GM12878 (cell line): ENCODE results near the gene PRTFDC1. TPM values are rescaled to one million over a fixed set of nuclear protein-coding genes. Genes with fewer than 3 reads are reported as not detected.

ENCODE experiments used
- ATAC-seq: fragments of 200-7000 bp; cut with Tn5 transposase; 3 replicates; pipeline ENCODE4 v1.9.1; 2020; ENCODE audit warnings: mild to moderate bottlenecking, moderate library complexity
- BruUV-seq: library from RNA; stranded (reverse); fragments of 400-500 nt; replicated peaks from 2 replicates; lab custom pipeline; 2021; lab: Mats Ljungman, UMichigan
- CTCF ChIA-PET: fragments of 300-600 bp; sonication (Branson Sonifier 250); formaldehyde crosslinking; extraction: SDS; loops from one replicate; lab custom pipeline; 2021; ENCODE audit warnings: inconsistent platforms; lab: Yijun Ruan, JAX
- POLR2A ChIA-PET: fragments of 350-600 bp; formaldehyde crosslinking; extraction: SDS; loops from one replicate; lab custom pipeline; 2021; ENCODE audit warnings: inconsistent platforms; lab: Charles Lee
- RAD21 ChIA-PET: fragments of 300-600 bp; sonication (Branson Sonifier 250); formaldehyde crosslinking; loops from one replicate; lab custom pipeline; 2023; ENCODE audit warnings: antibody characterized with exemption; ENCODE audit not compliant: unreplicated experiment; lab: Charles Lee
- SMC1A ChIA-PET: fragments of 300-600 bp; sonication (Branson Sonifier 250); formaldehyde crosslinking; loops from one replicate; lab custom pipeline; 2023; ENCODE audit not compliant: unreplicated experiment, uncharacterized antibody; lab: Charles Lee
- DNase-seq: peaks from one replicate; pipeline ENCODE4 v3.0.0-alpha.2; 2011; ENCODE audit warnings: low read depth, low spot score
- FAIRE-seq: peaks from 3 replicates; lab custom pipeline; 2011; peaks lifted over from hg19 to GRCh38; lab: Jason Lieb, UNC
- H2AFZ ChIP-seq: 2 replicates; pipeline ENCODE4 v1.6.0; 2011; ENCODE audit warnings: low read depth, low read length, control low read depth; ENCODE audit not compliant: control insufficient read depth
- H3K27ac ChIP-seq: 2 replicates; pipeline ENCODE4 v1.5.1; 2011; ENCODE audit warnings: control low read depth; ENCODE audit not compliant: control insufficient read depth, insufficient read depth
- H3K27me3 ChIP-seq, 2 experiments: replicated peaks in 1 of 2; 2 replicates each; pipeline versions ENCODE4 v1.6.0 to v1.6.1; 2011; ENCODE audit warnings: low read length in 1 of 2; ENCODE audit not compliant: control insufficient read depth in 2 of 2, insufficient read depth in 2 of 2
- H3K36me3 ChIP-seq, 2 experiments: 2 replicates each; pipeline ENCODE4 v1.5.1; 2011; ENCODE audit warnings: low read length in 1 of 2; ENCODE audit not compliant: control insufficient read depth in 2 of 2, insufficient read depth in 2 of 2
- H3K4me1 ChIP-seq: 2 replicates; pipeline ENCODE4 v1.6.1; 2011; ENCODE audit warnings: mild to moderate bottlenecking, low read length, moderate library complexity, mixed read lengths; ENCODE audit not compliant: control insufficient read depth, insufficient read depth
- H3K4me2 ChIP-seq: 2 replicates; pipeline ENCODE4 v1.6.0; 2011; ENCODE audit warnings: control low read depth; ENCODE audit not compliant: control insufficient read depth, insufficient read depth
- H3K4me3 ChIP-seq: fragments of 200-600 bp; sonication (generic); 2 replicates; pipeline ENCODE4 v1.5.1; 2016
- H3K79me2 ChIP-seq: 2 replicates; pipeline ENCODE4 v1.6.0; 2011; ENCODE audit warnings: low read length; ENCODE audit not compliant: control insufficient read depth, insufficient read depth
- H3K9ac ChIP-seq: 2 replicates; pipeline ENCODE4 v1.8.0; 2011; ENCODE audit warnings: low read length, control low read depth, mixed read lengths; ENCODE audit not compliant: control insufficient read depth, insufficient read depth
- H3K9me3 ChIP-seq: replicated peaks from 3 replicates; pipeline ENCODE4 v1.5.1; 2011; ENCODE audit warnings: mild to moderate bottlenecking, low read length; ENCODE audit not compliant: control insufficient read depth, insufficient read depth
- H4K20me1 ChIP-seq: 2 replicates; pipeline ENCODE4 v1.6.0; 2011; ENCODE audit not compliant: control insufficient read depth, insufficient read depth
- EGR1 ChIP-seq, 2 experiments: IDR thresholded peaks; 1 replicate in 1 of 2; 2 replicates in 1 of 2; pipeline ENCODE4 v1.6.1; 2011 to 2012; ENCODE audit warnings: low read depth in 2 of 2, low read length in 2 of 2, borderline replicate concordance in 1 of 2, mild to moderate bottlenecking in 1 of 2, moderate library complexity in 1 of 2
- YBX1 ChIP-seq: fragments of 450-650 bp; IDR thresholded peaks from 2 replicates; pipeline ENCODE4 v1.6.1; 2016; ENCODE audit warnings: antibody characterized with exemption
- ZBED1 ChIP-seq: IDR thresholded peaks from 2 replicates; pipeline ENCODE4 v1.6.1; 2016; ENCODE audit warnings: borderline replicate concordance
- ZNF217 ChIP-seq: fragments of 450-650 bp; IDR thresholded peaks from 2 replicates; pipeline ENCODE4 v1.6.1; 2017; ENCODE audit warnings: antibody characterized with exemption, mild to moderate bottlenecking
- in situ Hi-C: fragments of 300-500 bp; cut with MboI; formaldehyde crosslinking; loops from 9 replicates; pipeline ENCODE4 v1.14.3; 2018; ENCODE audit warnings: mixed read lengths
- intact Hi-C: fragments of 100-400 bp; cut with micrococcal nuclease; formaldehyde crosslinking; loops from one replicate; pipeline ENCODE4 v1.14.2; 2022; ENCODE audit not compliant: unreplicated experiment
- polyA plus RNA-seq, 11 experiments: library from polyadenylated mRNA; depleted of rRNA in 4 of 11; unstranded in 6 of 11; stranded (reverse) in 5 of 11; fragments of >200 nt; fragmentation: Nextera tagmentation in 4 of 11; fragmentation: Illumina TruSeq in 1 of 11; extraction: Ambion mirVana in 4 of 11; extraction: Trizol in 1 of 11; gene quantifications; 1 replicate in 1 of 11; 2 replicates in 10 of 11; pipeline versions ENCODE4 v1.2.1 to v1.2.3, GENCODE V29; 2011 to 2016; ENCODE audit warnings: inconsistent platforms in 2 of 11, missing spikeins in 2 of 11, low read depth in 1 of 11
- total RNA-seq, 4 experiments: library from RNA; depleted of rRNA in 3 of 4; stranded (reverse); fragments of >200 nt in 3 of 4; fragmentation: Illumina TruSeq in 1 of 4; extraction: Trizol in 1 of 4; gene quantifications; 2 replicates each; pipeline versions ENCODE4 v1.2.1 to v1.2.3, GENCODE V29; 2013 to 2021
- TF ChIP-seq, protein P1 (sequence below): fragments of 450-650 bp; IDR thresholded peaks from 2 replicates; pipeline ENCODE4 v1.6.1; 2017; ENCODE audit warnings: borderline replicate concordance
- TF ChIP-seq, protein P2 (sequence below): IDR thresholded peaks from 2 replicates; pipeline ENCODE4 v1.6.1; 2011; ENCODE audit warnings: borderline replicate concordance, low read depth, mild to moderate bottlenecking, moderate library complexity, mixed read lengths, low read length; ENCODE audit not compliant: insufficient read depth; ENCODE audit errors: extremely low read length
- TF ChIP-seq, protein P3 (sequence below): fragments of 450-650 bp; IDR thresholded peaks from 2 replicates; pipeline ENCODE4 v1.6.1; 2017; ENCODE audit warnings: low read depth, mild to moderate bottlenecking, moderate library complexity
- TF ChIP-seq, protein P4 (sequence below): IDR thresholded peaks from 2 replicates; pipeline ENCODE4 v1.6.1; 2011; ENCODE audit warnings: borderline replicate concordance, low read depth, mild to moderate bottlenecking, moderate library complexity, low read length; ENCODE audit not compliant: insufficient read depth, poor library complexity, severe bottlenecking

Gene PRTFDC1
- total and polyA plus RNA-seq, 10 of the 15 experiments (the other 5 are each of a cell fraction or from before 2014, with no cell fraction given), result 5.5 to 17.3 (median 11.3) TPM

DNA sequence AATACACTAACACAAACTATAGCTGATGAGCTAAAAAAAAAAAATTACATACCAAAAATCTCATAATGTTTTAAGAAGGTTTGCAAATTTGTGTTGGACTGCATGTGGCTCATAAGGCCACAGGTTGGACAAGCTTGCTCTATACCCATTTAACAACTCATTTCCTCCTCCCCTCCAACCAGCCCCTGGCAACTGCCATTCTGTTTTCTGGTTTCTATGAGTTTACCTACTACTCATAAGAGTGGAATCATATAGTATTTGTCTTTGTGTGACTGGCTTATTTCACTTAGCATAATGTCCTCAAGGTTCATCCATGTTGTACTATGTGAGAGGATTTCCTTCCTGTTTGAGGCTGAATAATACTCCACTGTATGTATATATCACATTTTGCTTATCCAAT lies 128.3 kb downstream of the PRTFDC1 start:
- no peaks in the 10 kb centered on the region for H3K79me2 ChIP-seq
- POLR2A ChIA-PET, result interaction anchor here (0.6 to 1.0 kb wide), 2 partner anchors 98 to 105 kb away, joined by 3 read pairs; no protein-coding TSS in a partner anchor
- no peaks in the 10 kb centered on the region for H4K20me1 ChIP-seq
- H2AFZ ChIP-seq, result no peak overlapping the region
- FAIRE-seq, result no peak
- no peak for TF ChIP-seq EGR1 (IDR thresholded peaks at IDR 0.05; ENCODE audit: borderline replicate concordance in 1 of 2, low read depth in 2 of 2, low read length in 2 of 2)
- TF ChIP-seq, protein P1, sequence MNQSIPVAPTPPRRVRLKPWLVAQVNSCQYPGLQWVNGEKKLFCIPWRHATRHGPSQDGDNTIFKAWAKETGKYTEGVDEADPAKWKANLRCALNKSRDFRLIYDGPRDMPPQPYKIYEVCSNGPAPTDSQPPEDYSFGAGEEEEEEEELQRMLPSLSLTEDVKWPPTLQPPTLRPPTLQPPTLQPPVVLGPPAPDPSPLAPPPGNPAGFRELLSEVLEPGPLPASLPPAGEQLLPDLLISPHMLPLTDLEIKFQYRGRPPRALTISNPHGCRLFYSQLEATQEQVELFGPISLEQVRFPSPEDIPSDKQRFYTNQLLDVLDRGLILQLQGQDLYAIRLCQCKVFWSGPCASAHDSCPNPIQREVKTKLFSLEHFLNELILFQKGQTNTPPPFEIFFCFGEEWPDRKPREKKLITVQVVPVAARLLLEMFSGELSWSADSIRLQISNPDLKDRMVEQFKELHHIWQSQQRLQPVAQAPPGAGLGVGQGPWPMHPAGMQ, result no peak
- TF ChIP-seq ZBED1, result no peak
- TF ChIP-seq, protein P2, sequence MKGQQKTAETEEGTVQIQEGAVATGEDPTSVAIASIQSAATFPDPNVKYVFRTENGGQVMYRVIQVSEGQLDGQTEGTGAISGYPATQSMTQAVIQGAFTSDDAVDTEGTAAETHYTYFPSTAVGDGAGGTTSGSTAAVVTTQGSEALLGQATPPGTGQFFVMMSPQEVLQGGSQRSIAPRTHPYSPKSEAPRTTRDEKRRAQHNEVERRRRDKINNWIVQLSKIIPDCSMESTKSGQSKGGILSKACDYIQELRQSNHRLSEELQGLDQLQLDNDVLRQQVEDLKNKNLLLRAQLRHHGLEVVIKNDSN, result no peak
- TF ChIP-seq, protein P3, sequence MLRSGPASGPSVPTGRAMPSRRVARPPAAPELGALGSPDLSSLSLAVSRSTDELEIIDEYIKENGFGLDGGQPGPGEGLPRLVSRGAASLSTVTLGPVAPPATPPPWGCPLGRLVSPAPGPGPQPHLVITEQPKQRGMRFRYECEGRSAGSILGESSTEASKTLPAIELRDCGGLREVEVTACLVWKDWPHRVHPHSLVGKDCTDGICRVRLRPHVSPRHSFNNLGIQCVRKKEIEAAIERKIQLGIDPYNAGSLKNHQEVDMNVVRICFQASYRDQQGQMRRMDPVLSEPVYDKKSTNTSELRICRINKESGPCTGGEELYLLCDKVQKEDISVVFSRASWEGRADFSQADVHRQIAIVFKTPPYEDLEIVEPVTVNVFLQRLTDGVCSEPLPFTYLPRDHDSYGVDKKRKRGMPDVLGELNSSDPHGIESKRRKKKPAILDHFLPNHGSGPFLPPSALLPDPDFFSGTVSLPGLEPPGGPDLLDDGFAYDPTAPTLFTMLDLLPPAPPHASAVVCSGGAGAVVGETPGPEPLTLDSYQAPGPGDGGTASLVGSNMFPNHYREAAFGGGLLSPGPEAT, result no peak
- TF ChIP-seq, protein P4, sequence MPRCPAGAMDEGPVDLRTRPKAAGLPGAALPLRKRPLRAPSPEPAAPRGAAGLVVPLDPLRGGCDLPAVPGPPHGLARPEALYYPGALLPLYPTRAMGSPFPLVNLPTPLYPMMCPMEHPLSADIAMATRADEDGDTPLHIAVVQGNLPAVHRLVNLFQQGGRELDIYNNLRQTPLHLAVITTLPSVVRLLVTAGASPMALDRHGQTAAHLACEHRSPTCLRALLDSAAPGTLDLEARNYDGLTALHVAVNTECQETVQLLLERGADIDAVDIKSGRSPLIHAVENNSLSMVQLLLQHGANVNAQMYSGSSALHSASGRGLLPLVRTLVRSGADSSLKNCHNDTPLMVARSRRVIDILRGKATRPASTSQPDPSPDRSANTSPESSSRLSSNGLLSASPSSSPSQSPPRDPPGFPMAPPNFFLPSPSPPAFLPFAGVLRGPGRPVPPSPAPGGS, result no peak
- TF ChIP-seq ZNF217, result no peak
- no peak for TF ChIP-seq YBX1
- H3K4me2 ChIP-seq, result no peak overlapping the region
- H3K4me3 ChIP-seq, result no peak overlapping the region
- CTCF ChIA-PET, result interaction anchor here (0.8 to 1.6 kb wide), 6 partner anchors 8 to 100 kb away, joined by 3 to 6 read pairs (median 3); partner anchors contain the start of gene ARHGAP21
- ATAC-seq, result peak; percentile 48
- no peak overlapping the region for H3K9ac ChIP-seq
- SMC1A ChIA-PET, result interaction anchor here (0.6 to 1.8 kb wide), 3 partner anchors 106 to 125 kb away, joined by 3 to 6 read pairs (median 4); no protein-coding TSS in a partner anchor
- DNase-seq, result no peak
- BruUV-seq, result no TSS peak
- no peaks in the 10 kb centered on the region for H3K36me3 ChIP-seq
- no peak overlapping the region for H3K27ac ChIP-seq
- no peaks in the 10 kb centered on the region; the same call in 1 of the 2 replicates for H3K4me1 ChIP-seq
- in situ Hi-C loops, result no loop called here
- intact Hi-C loops, result loop anchor here (5.0 kb wide), 1 partner anchor 78 kb away; no protein-coding TSS in a partner anchor
- H3K27me3 ChIP-seq, result no peaks in the 10 kb centered on the region
- H3K9me3 ChIP-seq, result no peaks in the 10 kb centered on the region
- RAD21 ChIA-PET, result interaction anchor here (0.6 to 2.3 kb wide), 3 partner anchors 70 to 128 kb away, joined by 3 to 6 read pairs (median 3); no protein-coding TSS in a partner anchor
